ENCODE results near the gene RPS21. TPM values are rescaled to one million over a fixed set of nuclear protein-coding genes. Genes with fewer than 3 reads are reported as not detected.
A peak's percentile ranks its signal among the peaks of the same experiment; 100 is the strongest.

Gene RPS21
- total RNA-seq, 1 donor from 2014 or later = 1,828 TPM

GRCh38 chr20:62405981-62406513 is 19.1 kb downstream of the RPS21 start:
- Histone ChIP-seq H3K9me3 (no peaks in the 10 kb centered on the region), H3K27me3 (no peaks in the 10 kb centered on the region), H3K36me3 (no peaks in the 10 kb centered on the region), H3K4me1 (peaks cover 10 to 24% of the 10 kb centered on the region in 2 donors), H3K27ac (peak overlapping the region; percentile 31 to 48), H3K4me3 (peak overlapping the region; percentile 69 to 81)
- TF ChIP-seq CTCF (IDR thresholded peaks at IDR 0.05) = no peak
- intact Hi-C loops (cut with DNase I) = loop anchor here (1.0 to 10.0 kb wide), 5 partner anchors 104 to 386 kb away; partner anchors contain the start of genes ADRM1, MTG2, OSBPL2 and TAF4
- DNase-seq (ENCODE audit: low spot score in 2 of 2) = no peak

- DNase-seq (ENCODE audit: low spot score in 2 of 2) = no peak
- Histone ChIP-seq H3K9me3 (no peaks in the 10 kb centered on the region), H3K27ac (peak overlapping the region; percentile 48 to 72), H3K4me3 (peak overlapping the region; percentile 69 to 81), H3K4me1 (peaks cover 10 to 24% of the 10 kb centered on the region in 2 donors), H3K27me3 (no peaks in the 10 kb centered on the region), H3K36me3 (no peaks in the 10 kb centered on the region)
- intact Hi-C loops (cut with DNase I) = loop anchor here (1.0 to 10.0 kb wide), 5 partner anchors 19 to 386 kb away; partner anchors contain the start of genes MTG2, OSBPL2, RPS21 and TAF4
- no peak for TF ChIP-seq CTCF (IDR thresholded peaks at IDR 0.05)
Measured at GRCh38 chr20:62406635-62407176, 19.8 kb downstream of the RPS21 start.

GRCh38 chr20:62407221-62407992 is 20.5 kb downstream of the RPS21 start, which contains the start of gene CABLES2:
Gene CABLES2, minus strand, starts transcription at chr20:62407285. Its CDS starts 9 bp downstream, at chr20:62407276.
- Histone ChIP-seq H3K27me3 (no peaks in the 10 kb centered on the region), H3K4me3 (peak within 1 kb of the TSS; percentile 69 to 81), H3K36me3 (no peaks in the 10 kb centered on the region), H3K9me3 (no peaks in the 10 kb centered on the region), H3K4me1 (peaks cover 10 to 24% of the 10 kb centered on the region in 2 donors), H3K27ac (peak within 1 kb of the TSS; percentile 48 to 72)
- peak in 1 of 3 experiments; percentile 25 for TF ChIP-seq CTCF (IDR thresholded peaks at IDR 0.05)
- peak; percentile 87 to 96 for DNase-seq (ENCODE audit: low spot score in 2 of 2)
- intact Hi-C loops (cut with DNase I) = loop anchor here (1.0 to 10.0 kb wide), 5 partner anchors 20 to 385 kb away; partner anchors contain the start of genes MTG2, OSBPL2, RPS21 and TAF4

GRCh38 chr20:62408055-62408454 is 21.2 kb downstream of the RPS21 start:
- intact Hi-C loops (cut with DNase I) = loop anchor here (5.0 to 10.0 kb wide), 4 partner anchors 171 to 384 kb away; partner anchors contain the start of genes MTG2, OSBPL2 and TAF4
- peaks cover 10 to 24% of the 10 kb centered on the region in 2 donors for H3K4me1 ChIP-seq
- H3K36me3 ChIP-seq = no peaks in the 10 kb centered on the region
- no peak overlapping the region for H3K4me3 ChIP-seq
- H3K9me3 ChIP-seq = no peaks in the 10 kb centered on the region
- TF ChIP-seq CTCF (IDR thresholded peaks at IDR 0.05) = no peak
- H3K27ac ChIP-seq = no peak overlapping the region
- DNase-seq (ENCODE audit: low spot score in 2 of 2) = no peak
- no peaks in the 10 kb centered on the region for H3K27me3 ChIP-seq

GRCh38 chr20:62408640-62409039 is 21.7 kb downstream of the RPS21 start:
- H3K27me3 ChIP-seq = no peaks in the 10 kb centered on the region
- peaks cover 10 to 24% of the 10 kb centered on the region in 2 donors for H3K4me1 ChIP-seq

More at GRCh38 chr20:62408640-62409039, 21.7 kb downstream of the RPS21 start:
- Histone ChIP-seq H3K36me3 (no peaks in the 10 kb centered on the region), H3K9me3 (no peaks in the 10 kb centered on the region), H3K27ac (no peak overlapping the region), H3K4me3 (no peak overlapping the region)
- no peak for TF ChIP-seq CTCF (IDR thresholded peaks at IDR 0.05)
- intact Hi-C loops (cut with DNase I) = loop anchor here (5.0 to 10.0 kb wide), 4 partner anchors 171 to 384 kb away; partner anchors contain the start of genes MTG2, OSBPL2 and TAF4
- no peak for DNase-seq (ENCODE audit: low spot score in 2 of 2)
